NCI-H1105 treated with DMSO at 0.1 percent for 48 hours (cell line): ENCODE results near the gene ABCB9.
"Not testable (repeated sequence)": the region's sequence is repeated elsewhere in the genome, so short reads cannot be mapped to it uniquely, and the experiment has no call there.

Experiments used
- DNase-seq: peaks from one replicate; lab custom pipeline; 2025; lab: John Stamatoyannopoulos, UW

ABCB9 gene

DNA sequence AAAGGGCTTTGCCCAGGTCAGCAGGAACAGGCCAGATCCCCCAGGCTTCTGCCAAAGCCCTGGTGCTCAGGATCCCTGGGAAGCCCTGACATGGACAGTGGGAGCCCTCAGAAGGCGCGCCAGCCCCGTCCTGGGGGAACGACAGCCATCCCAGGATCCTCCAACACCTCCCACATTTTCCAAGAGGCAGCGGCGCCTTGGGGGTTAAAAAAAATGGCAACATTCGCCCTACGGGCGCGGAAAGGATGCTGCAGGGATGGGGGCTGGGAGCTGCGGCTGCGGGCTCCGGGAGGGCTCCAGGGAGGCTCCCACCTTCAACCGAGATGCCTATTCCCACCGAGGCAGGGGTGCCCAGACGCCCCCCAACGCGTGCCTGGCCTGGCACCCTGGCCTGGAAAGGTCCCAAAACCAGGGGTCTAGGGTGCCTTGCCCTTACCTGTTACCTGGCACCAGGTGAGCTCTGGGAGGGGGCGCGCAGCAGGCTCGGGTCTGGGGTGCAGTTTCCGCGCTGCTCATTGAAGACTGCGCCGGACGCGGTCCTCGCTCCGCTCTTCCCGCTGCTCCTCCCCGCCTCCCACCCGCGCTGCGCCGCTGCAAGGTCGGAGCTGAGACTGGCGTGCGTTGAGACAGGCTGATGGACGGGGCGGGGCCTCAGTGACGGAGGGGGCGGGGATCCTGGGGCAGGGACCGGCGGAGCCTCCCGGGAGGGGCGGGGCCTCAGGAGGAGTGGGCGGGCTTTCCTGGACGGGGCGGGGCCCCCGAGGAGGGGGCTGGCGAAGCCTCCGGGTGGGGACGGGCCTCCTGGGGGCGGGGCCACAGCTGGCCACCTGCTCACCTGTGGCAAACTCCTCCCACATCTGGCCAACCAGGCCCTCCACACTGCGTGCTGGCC, at the start of gene ABCB9:
Gene ABCB9 (minus strand): TSS at position 613 of the 892 bp plus-strand sequence. CDS start 6,228 bp downstream, outside the sequence.
- peak; percentile 98 for DNase-seq

DNA sequence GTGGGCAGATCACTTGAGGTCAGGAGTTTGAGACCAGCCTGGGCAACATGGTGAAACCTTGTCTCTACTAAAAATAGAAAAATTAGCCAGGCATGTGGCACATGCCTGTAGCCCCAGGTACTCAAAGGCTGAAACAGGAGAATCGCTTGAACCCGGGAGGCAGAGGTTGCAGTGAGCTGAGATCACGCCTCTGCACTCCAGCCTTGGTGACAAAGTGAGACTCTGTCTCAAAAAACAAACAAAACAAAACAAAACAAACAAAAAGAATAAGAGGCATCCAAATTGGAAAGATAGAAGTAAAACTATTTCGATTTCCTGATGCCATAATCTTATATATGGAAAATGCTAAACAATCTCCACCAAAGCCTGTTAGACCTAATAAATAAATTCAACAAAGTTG, 48.2 kb upstream of the ABCB9 start:
- DNase-seq, result not testable (repeated sequence)

DNA sequence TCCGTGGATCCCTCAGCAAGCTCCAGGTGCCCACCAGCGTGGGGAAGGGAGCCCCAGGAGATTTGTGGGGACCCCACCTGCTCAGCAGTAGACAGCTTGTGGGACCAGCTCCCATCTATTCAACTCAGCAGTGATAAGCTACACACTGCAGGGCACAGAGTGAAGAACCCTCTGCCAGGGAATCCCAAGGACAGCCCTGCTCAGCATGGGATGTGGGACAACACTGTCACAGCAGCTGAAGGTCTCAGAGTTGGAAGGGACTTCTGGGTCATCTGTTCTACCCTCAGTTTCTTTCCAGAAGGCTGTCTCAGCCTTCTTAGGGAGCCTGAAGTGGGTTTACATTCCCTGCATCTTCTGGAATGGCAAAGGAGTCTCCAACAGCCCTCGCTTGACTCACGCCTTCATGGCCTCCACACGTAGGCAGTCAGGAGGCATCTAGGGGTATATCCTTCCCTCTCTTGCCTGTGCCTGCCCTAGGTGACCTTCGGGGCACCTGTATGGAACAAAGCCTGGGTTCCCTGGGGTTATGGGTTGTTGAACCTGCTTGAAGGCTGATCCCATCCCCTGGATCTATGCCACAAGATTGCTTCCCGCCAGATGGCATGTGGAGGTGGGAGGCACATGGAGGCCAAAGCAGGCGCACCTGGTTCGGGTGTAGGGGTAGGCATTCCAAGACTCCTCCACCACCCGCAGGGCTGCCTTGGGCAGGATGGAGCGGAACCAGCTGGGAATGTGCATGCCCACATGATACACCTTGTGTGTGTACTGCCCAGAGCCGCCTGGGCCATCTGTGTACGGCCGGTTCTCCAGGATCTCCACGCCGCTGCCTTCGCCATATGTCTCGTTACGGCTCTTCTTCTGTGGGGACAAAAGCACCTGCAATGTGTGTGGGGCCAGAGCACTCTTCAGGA, 47.2 kb upstream of the ABCB9 start:
- DNase-seq, result no peak

DNA sequence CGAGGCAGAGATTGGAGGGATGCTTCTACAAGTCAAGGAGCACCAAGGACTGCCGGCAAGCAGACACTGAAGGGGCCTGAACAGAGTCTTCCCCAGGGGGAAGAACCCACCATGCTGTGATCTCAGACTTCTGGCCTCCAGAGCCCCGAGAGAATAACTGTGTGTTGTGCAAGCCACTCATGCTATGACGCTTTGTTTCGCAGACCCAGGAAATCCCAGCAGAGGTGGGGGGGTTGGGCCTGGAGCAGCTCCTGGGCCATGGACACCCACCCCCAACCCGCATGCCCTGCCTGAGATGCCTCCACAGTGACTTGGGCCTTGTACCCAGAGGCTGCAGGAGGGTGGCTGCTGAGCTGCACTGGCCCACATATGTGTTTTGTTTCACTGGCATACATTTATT, 45.4 kb upstream of the ABCB9 start:
- DNase-seq, result no peak

DNA sequence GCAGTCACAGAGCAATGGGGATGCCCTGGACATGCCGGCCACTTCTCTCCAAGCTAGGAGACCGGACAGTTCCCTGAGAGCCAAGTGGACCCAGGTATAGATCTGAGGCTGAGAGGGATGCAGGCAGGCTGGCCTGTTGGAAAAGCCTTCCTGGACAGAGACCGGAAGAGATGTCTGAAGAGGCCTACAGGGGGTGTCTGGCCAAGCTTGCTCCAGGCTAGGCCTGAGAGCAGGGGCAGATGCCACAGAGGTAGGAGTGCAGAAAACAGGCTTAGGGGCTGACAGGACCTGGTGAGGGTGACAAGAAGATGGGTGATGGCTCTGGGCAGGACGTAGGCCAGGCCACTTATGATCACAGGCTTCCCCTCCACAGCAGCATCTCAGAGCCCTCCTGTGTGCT, 44.4 kb upstream of the ABCB9 start:
- DNase-seq, result no peak

DNA sequence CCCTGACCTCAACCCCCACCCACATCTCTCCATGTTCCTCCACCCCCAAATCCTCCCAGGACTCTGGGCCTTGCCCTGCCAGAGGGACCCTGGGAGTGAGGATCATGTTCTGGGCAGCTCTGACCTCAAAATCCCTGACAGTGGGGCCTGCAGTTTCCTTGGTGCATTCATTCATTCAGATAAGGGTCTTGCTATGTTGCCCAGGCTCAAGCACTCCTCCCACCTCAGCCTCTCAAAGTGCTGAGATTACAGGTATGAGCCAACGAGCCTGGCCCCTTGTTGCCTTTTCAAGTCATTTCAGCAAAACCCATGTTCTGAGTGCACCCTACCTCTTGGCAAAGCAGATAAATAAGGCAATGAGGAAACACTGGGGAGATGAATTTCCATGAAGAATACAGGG, 43.8 kb upstream of the ABCB9 start:
- no peak for DNase-seq

DNA sequence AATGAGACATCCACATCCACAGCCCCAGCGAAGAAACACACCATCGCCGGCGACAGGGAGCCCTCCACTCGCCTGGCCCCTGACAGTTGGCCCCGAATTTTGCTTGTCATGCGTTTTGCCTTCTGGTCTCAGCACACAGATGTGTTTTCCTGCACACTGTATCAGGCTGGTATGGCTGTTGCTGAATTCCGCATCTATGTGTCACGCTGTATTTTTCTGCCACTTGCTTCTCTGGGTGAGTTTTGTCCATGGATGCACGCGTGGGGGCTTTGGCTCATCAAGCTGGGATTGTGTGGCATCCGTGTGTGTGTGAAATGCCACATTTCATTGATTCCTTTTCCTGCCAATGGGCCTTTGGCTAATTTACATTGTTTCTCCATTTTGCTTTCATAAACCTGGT, 40.7 kb upstream of the ABCB9 start:
- DNase-seq, result no peak

DNA sequence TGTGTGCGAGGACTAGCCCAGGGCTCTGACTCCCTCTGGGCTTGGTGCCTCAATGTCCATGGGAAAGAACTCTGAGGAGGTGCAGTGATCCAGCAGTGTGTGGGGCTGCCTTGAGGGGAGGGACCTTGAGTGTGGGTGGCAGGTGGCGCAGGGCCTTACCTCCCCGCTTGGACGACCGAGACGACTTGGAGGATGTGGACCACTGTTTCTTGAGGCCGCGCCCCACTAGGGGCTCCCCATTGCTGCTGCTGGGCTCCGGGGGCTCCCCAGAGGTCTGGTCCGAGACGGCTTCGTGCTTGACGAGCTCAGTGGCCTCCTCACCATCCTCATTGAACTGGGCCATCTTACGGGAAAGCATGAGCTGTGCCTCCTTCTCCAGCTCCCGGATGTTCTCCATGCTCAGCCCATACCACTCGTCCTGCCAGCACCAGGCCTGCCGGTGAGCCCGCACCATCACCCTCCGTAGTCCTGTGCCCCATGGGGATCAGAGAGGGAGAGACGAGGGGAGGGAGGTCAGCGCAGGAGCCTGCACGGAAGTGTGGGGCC, 38.9 kb upstream of the ABCB9 start:
- DNase-seq, result no peak

DNA sequence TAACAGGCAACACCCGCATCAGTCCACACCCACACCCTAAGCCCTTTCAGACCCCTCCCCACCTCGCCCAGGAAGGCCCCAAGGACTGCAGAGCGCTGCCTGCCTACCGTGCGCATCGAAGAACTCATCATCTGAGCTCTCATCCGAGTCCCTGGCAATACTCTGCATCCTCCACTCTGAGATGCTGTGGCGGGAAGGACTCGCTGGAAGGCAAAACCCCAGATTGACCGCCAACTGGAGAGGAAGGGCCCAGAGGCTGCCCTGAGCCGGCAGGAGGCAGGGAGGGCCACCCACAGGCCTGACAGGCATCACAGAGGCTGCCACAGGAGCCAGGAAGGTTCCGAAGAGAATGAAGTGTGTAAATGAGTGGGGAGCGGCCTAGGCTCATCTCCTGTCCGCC, 38.0 kb upstream of the ABCB9 start:
- no peak for DNase-seq

DNA sequence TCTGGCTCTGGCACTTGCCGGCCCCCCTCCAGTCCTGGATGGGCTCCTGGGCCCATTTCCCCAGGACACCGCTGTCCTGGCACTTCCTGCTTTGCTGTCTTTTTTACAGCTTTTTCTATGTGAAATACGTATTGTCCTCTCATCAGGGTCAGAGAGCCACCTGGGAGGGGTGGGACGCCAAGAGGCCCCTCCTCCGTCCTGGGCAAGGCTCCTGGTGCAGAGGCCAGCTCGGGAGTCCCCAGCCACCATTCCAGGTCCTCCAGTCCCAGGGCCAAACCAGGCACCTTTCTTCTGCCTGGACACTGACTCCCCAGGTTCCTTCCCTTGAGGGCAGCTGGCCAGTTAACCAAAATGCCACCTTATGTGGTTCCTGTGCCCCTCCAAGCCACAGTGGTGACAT, 37.0 kb upstream of the ABCB9 start:
- no peak for DNase-seq

DNA sequence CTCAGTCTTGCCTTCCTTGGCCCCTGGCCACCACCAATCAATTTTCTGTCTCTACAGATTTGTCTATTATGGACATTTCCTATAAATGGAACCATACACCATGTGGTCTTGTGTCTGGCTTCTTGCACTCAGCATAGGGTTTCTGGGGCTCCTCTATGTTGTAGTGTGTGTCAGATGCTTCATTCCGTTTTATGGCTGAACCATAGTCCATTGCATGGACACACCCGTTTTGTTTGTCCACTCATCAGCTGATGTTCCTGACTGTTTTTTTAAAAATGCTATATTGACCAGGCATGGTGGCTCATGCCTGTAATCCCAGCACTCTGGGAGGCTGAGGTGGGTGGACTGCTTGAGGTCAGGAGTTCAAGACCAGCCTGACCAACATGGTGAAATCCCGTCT, 35.2 kb upstream of the ABCB9 start:
- no peak for DNase-seq

DNA sequence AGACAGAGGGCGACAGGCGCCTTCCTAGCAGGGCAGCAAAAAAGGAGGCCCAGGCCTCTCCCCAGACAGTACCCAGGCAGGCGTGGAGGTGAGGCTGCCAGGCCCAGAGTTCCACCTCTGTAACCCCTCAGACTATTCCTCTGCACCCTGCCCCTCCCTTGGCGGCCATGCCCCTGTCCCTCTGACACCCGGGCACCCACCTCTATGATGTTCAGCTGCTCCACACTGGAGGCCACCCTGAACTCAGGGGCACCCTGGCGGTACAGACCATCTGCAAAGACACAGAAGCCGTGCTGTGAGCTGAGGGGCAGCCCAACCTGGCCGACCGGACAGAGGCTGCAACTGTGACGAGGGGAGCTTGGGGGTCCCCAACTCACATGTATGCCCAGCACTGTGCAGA, 34.3 kb upstream of the ABCB9 start:
- DNase-seq, result no peak

DNA sequence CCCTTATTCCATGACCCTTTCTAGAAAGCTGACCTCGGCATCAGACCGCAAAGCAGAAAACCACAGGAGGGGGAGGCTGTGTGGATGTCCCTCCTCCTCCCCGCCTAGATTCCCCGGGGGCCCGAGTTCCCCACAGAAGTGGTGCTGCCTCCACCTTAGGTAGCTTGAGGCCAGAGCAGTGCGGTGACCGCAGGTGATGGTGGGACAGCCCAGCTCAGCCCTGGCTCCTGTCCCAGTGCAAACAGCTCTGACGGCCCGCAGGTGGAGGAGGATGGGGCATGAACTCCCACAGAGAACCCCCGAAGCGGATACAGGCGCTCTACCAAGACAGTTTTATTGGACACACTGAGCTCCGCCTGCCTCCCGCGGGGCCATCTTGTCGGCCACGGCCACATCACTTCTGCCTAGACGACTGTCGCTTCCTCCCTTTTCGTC, 33.7 kb upstream of the ABCB9 start:
- DNase-seq, result no peak

DNA sequence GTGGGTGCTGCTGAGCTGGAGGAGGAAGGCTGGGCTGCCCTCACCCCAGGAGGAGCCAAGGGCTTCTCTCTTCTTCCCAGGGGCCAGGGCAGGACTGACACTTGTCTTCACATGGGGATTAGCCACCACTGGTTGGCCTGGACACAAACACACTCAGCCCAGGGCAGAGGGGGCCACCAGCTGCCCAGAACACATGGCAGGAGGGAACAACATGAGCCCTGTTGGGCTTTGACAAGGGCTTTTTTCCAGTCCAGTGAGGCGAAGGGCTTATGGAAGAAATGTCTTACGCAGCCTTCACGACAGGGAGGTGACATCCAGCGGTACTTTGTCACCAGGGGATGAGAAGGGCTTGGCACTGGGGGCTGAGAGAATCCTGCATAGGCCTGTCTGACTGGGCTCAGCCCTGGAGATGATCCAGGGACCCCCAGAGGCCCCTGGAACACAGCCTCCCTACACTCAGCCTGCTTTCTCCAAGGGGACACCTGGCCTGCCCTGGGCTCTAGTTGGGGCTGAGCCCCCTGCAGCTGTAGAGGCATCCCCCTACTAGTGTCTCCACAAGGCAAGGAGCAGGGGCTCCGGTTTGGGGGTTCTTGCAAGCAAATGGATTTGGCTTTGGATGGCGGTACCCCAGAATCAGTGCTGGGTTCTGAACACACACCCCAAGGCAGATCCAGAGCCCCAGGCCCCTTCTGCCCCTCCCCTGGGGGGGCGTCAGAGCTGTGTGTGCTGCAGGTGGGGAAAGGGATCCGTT, 33.1 kb upstream of the ABCB9 start:
- no peak for DNase-seq

DNA sequence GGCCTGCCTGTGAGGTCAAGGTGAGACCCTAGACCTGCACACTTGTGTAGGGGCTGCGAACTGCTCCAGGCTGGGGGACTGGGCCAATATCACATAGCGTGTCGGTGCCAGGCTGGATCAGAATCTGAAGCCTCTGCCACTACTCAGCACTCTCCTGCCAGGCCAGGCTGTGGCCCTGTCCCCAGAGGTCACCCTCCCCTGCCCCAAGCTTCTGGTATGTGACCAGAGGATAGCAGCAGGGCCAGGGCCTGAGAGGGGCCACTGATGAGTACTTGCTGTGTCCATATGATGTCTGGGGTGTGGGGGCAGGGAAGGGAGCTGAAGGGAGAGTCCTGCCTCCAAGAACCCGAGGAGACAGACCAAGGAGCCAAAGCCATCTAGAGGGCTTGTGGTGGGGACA, 32.1 kb upstream of the ABCB9 start:
- DNase-seq, result no peak

DNA sequence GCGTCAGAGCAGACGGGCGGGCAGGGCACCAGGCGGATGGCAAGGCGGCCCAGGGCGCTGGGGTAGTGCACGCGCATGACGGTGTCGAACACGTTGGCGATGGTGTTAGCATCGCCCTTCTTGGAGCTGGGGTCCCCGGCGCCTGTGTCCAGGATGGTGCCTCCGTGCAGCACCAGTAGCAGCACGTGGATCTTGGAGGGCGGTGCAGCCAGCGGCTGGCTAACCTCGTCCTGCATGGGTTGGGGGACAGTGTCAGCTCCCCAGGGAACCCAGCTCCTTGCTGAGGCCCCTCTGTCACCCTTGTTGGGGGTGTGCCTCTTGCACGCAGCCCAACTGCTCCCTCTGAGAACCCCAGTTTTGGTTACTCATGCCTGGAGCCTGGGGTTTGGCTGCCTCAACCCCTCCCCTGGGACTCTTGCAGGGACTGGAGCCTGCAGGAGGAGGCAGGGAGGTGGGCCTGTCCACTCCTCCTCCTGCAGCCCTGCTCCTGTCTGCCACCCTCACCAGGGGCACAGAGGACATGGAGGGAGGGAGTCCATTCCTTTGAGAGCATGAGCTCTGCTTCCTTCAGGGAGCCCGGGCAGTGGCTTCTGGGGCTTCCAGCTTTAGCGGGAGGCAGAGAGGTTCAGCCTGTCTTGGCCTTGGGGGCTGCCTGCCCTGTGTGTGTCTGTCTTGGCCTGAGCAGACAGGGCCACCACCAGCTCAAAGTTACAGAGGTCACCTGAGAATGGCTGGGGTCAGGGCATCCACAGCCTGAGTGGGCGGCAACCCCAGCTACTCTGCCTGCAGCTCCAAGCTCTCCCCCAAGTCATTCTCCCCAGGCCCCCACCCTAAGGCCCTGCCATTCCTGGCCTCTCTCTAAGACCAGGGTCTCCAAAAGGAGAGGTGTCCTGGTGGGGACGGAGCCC, 31.3 kb upstream of the ABCB9 start:
- no peak for DNase-seq

DNA sequence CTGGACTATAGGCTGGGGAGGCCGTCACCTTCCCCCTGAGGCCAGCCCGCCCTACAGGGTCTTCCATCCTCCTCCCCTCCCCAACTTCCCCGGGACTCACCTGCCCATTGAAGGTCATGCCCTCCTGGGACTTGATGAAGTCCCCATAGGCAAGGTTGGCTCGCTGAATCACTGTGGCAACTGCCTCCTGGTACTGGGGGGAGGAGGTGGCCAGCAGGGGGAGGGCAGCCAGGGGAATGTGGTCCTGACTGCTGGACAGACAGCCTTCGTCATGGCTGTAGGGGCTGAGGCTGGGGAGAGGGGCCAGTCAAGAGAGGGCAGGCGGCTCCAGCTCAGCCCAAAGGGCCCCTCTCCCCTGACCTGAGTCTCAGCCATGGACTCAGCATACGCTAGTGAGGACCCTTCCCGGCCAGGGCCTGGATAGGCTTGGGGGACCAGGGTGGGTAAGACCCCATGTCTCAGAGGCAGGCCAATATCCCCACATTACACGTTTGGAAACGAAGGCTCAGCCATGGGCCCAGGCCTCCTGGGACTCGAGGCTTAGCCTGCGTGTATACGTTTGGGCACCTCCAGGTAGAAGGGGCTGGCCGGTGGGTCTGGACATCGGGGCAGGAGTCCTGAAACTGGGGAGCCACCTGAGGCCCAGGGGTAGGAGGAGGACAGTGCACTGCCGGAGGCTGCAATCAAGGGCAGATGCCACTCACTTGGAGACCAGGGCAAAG, 30.5 kb upstream of the ABCB9 start:
- DNase-seq, result no peak

DNA sequence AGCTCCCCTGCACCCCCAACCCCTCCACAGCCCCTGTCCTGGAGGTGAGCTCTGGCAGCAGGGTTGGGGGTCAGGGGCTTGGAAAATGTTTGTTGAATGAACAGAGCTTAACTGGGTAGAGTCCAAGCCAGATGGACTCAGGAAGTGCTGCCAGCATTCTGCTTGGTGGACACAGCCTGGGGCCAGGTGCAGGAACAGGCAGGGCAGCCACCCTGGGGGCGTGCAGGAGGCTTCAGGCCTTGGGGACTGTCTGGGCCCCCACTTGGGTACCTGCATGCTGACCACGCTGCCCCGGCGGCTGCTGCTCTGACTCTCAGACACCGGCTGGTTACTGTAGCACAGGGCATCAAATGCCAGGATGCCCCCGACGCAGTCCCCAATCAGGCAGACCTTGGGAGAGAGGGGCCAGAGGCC, 29.9 kb upstream of the ABCB9 start:
- DNase-seq, result no peak

DNA sequence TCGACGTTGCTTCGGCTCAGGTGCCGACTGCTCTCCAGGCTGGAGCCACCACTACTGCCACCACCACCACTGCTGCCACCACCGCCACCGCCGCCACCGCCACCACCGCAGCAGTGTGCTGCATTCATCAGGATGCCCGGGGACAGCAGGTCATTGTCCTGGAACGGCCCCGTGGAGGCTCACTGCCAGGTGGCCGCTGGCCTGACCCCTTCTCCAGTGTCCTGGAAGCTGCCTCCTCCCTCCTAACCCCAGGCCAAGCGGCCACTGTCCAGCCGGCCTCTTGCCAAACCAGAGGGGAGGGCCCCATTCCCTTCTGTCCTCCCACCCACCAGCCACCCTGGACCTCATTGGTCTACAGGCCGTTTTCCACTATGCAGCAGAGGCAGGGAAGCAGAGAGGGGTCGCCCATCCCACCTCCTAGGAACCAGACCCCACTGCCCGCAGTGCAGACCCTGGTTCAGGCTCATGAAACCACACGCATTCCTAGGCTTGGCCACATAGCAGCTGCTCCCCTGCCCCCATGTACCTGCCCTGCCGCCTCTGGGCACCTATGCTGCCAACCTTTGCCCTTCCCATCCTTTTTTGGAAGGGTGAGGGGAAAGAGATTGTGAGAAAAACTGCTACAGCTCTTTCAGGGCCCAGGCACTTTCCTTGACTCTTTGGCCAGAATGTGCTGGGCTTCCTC, 29.4 kb upstream of the ABCB9 start:
- no peak for DNase-seq
